ENCODE data around the gene ZNF557.

- TF ChIP-seq CTCF (IDR thresholded peaks at IDR 0.05) = no peak
- no peak for TF ChIP-seq POLR2A (IDR thresholded peaks at IDR 0.05)
- no peak for TF ChIP-seq POLR2AphosphoS5 (IDR thresholded peaks at IDR 0.05)
Measured at GRCh38 chr19:7074705-7075282, 5.3 kb downstream of the ZNF557 start.

Measured in breast epithelium (tissue), 3 donors.